A549 (cell line): ENCODE results near the gene TRAM2. TPM values are rescaled to one million over a fixed set of nuclear protein-coding genes. Genes with fewer than 3 reads are reported as not detected.

ENCODE experiments used
- ATAC-seq, 2 experiments: fragments of 200-7000 bp in 1 of 2; fragments of >200 bp in 1 of 2; cut with Nextera tagmentation in 1 of 2; cut with Tn5 transposase in 1 of 2; 3 replicates each; pipeline versions ENCODE4 v1.8.0 to v1.9.1; 2018 to 2020; ENCODE audit warnings: mild to moderate bottlenecking in 1 of 2, moderate library complexity in 1 of 2
- CTCF ChIA-PET: fragments of 300-600 bp; sonication (Branson Sonifier 250); formaldehyde crosslinking; extraction: SDS; loops from one replicate; lab custom pipeline; 2021; ENCODE audit warnings: antibody characterized with exemption, inconsistent platforms; lab: Yijun Ruan, JAX
- POLR2A ChIA-PET: fragments of 350-600 bp; formaldehyde crosslinking; extraction: SDS; loops from one replicate; lab custom pipeline; 2021; ENCODE audit warnings: antibody characterized with exemption, inconsistent platforms; lab: Yijun Ruan, JAX
- DNase-seq, 2 experiments: peaks; one replicate each; pipeline versions ENCODE4 v3.0.0 to v3.0.0-alpha.2; 2011 to 2016; ENCODE audit warnings: low read depth in 1 of 2, low spot score in 1 of 2
- FAIRE-seq: peaks from 2 replicates; lab custom pipeline; 2011; peaks lifted over from hg19 to GRCh38; lab: Jason Lieb, UNC
- H3K27ac ChIP-seq, 2 experiments: fragments of >200 bp; sonication (Bioruptor Twin); formaldehyde crosslinking; 3 replicates each; pipeline ENCODE4 v1.5.1; 2016 to 2017
- H3K4me1 ChIP-seq: fragments of >200 bp; sonication (Bioruptor Twin); formaldehyde crosslinking; 3 replicates; pipeline ENCODE4 v1.6.1; 2016
- H3K4me2 ChIP-seq: fragments of >200 bp; sonication (Bioruptor Twin); formaldehyde crosslinking; 3 replicates; pipeline ENCODE4 v1.6.1; 2016
- H3K4me3 ChIP-seq: fragments of >200 bp; sonication (Bioruptor Twin); formaldehyde crosslinking; 3 replicates; pipeline ENCODE4 v1.5.1; 2016
- H3K9me3 ChIP-seq: fragments of >200 bp; sonication (Bioruptor Twin); formaldehyde crosslinking; 3 replicates; pipeline ENCODE4 v1.6.1; 2016
- BHLHE40 ChIP-seq: IDR thresholded peaks from 2 replicates; pipeline ENCODE4 v1.6.1; 2012; ENCODE audit warnings: low read depth, low read length, inconsistent platforms
- CHD2 ChIP-seq: fragments of 150-350 bp; IDR thresholded peaks from 2 replicates; pipeline ENCODE4 v1.6.1; 2014; ENCODE audit warnings: low read length; ENCODE audit not compliant: partially characterized antibody
- CHD4 ChIP-seq: fragments of 200-600 bp; sonication (generic); IDR thresholded peaks from 2 replicates; pipeline ENCODE4 v1.6.1; 2016; ENCODE audit warnings: antibody characterized with exemption, mild to moderate bottlenecking, borderline replicate concordance
- ELK1 ChIP-seq: fragments of 150-350 bp; IDR thresholded peaks from 2 replicates; pipeline ENCODE4 v1.6.1; 2014; ENCODE audit warnings: low read depth, mild to moderate bottlenecking, low read length
- EP300 ChIP-seq, 2 experiments: fragments of >200 bp; sonication (Bioruptor Twin); formaldehyde crosslinking; IDR thresholded peaks; 2 replicates in 1 of 2; 3 replicates in 1 of 2; pipeline ENCODE4 v1.6.1; 2016 to 2017
- FOSL2 ChIP-seq, 2 experiments: fragments of 450-650 bp in 1 of 2; fragments of >200 bp in 1 of 2; sonication (Bioruptor Twin) in 1 of 2; formaldehyde crosslinking; IDR thresholded peaks; 2 replicates each; pipeline versions ENCODE4 v1.5.0 to v1.6.1; 2016 to 2020; ENCODE audit warnings: mild to moderate bottlenecking in 1 of 2, moderate library complexity in 1 of 2
- GATA3 ChIP-seq: IDR thresholded peaks from 2 replicates; pipeline ENCODE4 v1.6.1; 2012; ENCODE audit warnings: borderline replicate concordance
- HDAC2 ChIP-seq: fragments of 200-600 bp; sonication (generic); IDR thresholded peaks from 2 replicates; pipeline ENCODE4 v1.6.1; 2016
- JUN ChIP-seq, 2 experiments: fragments of >200 bp; sonication (Bioruptor Twin); formaldehyde crosslinking; IDR thresholded peaks; 2 replicates in 1 of 2; 3 replicates in 1 of 2; pipeline ENCODE4 v1.6.1; 2016 to 2017
- JUNB ChIP-seq: fragments of >200 bp; sonication (Bioruptor Twin); formaldehyde crosslinking; IDR thresholded peaks from 2 replicates; pipeline ENCODE4 v1.6.1; 2016
- MAX ChIP-seq: IDR thresholded peaks from 2 replicates; pipeline ENCODE4 v1.6.1; 2012
- MYC ChIP-seq: IDR thresholded peaks from 2 replicates; pipeline ENCODE4 v1.6.1; 2012; ENCODE audit warnings: mild to moderate bottlenecking, inconsistent platforms, low read length, improper control_type of control experiment, borderline replicate concordance
- PBX3 ChIP-seq: IDR thresholded peaks from 2 replicates; pipeline ENCODE4 v1.6.1; 2012
- RAD21 ChIP-seq, 2 experiments: fragments of >200 bp in 1 of 2; sonication (Bioruptor Twin) in 1 of 2; formaldehyde crosslinking in 1 of 2; IDR thresholded peaks in 1 of 2; conservative IDR thresholded peaks in 1 of 2; 2 replicates in 1 of 2; 3 replicates in 1 of 2; pipeline ENCODE4 v1.6.1; 2012 to 2018; ENCODE audit warnings: inconsistent platforms in 1 of 2
- RARB ChIP-seq: fragments of 250-450 bp; sonication (Bioruptor Pico); IDR thresholded peaks from 2 replicates; pipeline ENCODE4 v1.8.0; 2021; ENCODE audit warnings: mild to moderate bottlenecking, moderate library complexity
- RCOR1 ChIP-seq: fragments of 150-350 bp; IDR thresholded peaks from 2 replicates; pipeline ENCODE4 v1.6.1; 2014; ENCODE audit warnings: antibody characterized with exemption, low read length, low read depth
- WGBS: methylation state at CpG from one replicate; pipeline ENCODE4 v1.1.6; 2017; ENCODE audit errors: missing lambda C conversion rate; 5-methylcytosine and 5-hydroxymethylcytosine counted together
- polyA plus RNA-seq, 4 experiments: library from polyadenylated mRNA; depleted of rRNA in 3 of 4; stranded (reverse); fragments of >200 nt; fragmentation: RNase III in 1 of 4; extraction: RNeasy Plus Mini Kit Qiagen cat#74134 plus additional on column Dnase treatment in 1 of 4; gene quantifications; 2 replicates in 3 of 4; 3 replicates in 1 of 4; pipeline ENCODE4 v1.2.3, GENCODE V29; 2011 to 2017

Gene TRAM2
- polyA plus RNA-seq, 2 of the 4 experiments (the other 2 are of a cell fraction) = 16.4 to 25.4 TPM

GRCh38 chr6:52553158-52553557 lies 23.7 kb downstream of the TRAM2 start:
- POLR2A ChIA-PET = no interaction called here
- DNase-seq = no peak
- no peaks in the 10 kb centered on the region for H3K9me3 ChIP-seq
- H3K4me2 ChIP-seq = no peak overlapping the region
- no peak for FAIRE-seq
- TF ChIP-seq MYC (no peak), CHD2 (no peak)
- H3K27ac ChIP-seq = peak overlapping the region in 1 of 2 experiments; percentile 45; a peak in 2 of 6 replicates
- ATAC-seq = no peak
- 100% methylated on average over 1 of the region's 1 CpG for WGBS
- CTCF ChIA-PET = interaction anchor here (1.0 to 2.0 kb wide), 2 partner anchors 13 to 24 kb away, joined by 3 to 5 read pairs; partner anchors contain the start of gene TRAM2
- no peak overlapping the region for H3K4me3 ChIP-seq
- H3K4me1 ChIP-seq = peaks cover 59% of the 10 kb centered on the region

- DNase-seq = no peak
- no peak overlapping the region for H3K4me3 ChIP-seq
- CTCF ChIA-PET = interaction anchor here (0.6 to 2.1 kb wide), 4 partner anchors 14 to 856 kb away, joined by 3 to 6 read pairs (median 4); partner anchors contain the start of gene TRAM2
- no peak for FAIRE-seq
- no peak for TF ChIP-seq ELK1
- no peak for TF ChIP-seq HDAC2
- TF ChIP-seq RARB (CRISPR knock-in tag) = no peak
- TF ChIP-seq BHLHE40 = no peak
- TF ChIP-seq CHD4 = no peak
- no peak for TF ChIP-seq CHD2
- TF ChIP-seq, all 56 proteins: peak for 0
- peaks cover 68% of the 10 kb centered on the region for H3K4me1 ChIP-seq
- 74% methylated on average over 5 of the region's 6 CpGs for WGBS
- POLR2A ChIA-PET = interaction anchor here (0.6 kb wide), 1 partner anchor 48 kb away, joined by 3 read pairs; no protein-coding TSS in a partner anchor
- no peaks in the 10 kb centered on the region for H3K9me3 ChIP-seq
- ATAC-seq = peak; percentile 25 to 56; a peak in 4 of 6 replicates
- peak overlapping the region; percentile 63 to 77 for H3K27ac ChIP-seq
- peak overlapping the region; percentile 78 for H3K4me2 ChIP-seq
Observed at GRCh38 chr6:52552278-52552643, 24.6 kb downstream of the TRAM2 start.

- Histone ChIP-seq H3K9me3 (no peaks in the 10 kb centered on the region), H3K4me2 (peak overlapping the region; percentile 78), H3K27ac (peak overlapping the region; percentile 63 to 77), H3K4me1 (peaks cover 73% of the 10 kb centered on the region), H3K4me3 (no peak overlapping the region)
- ATAC-seq (peak; percentile 75 to 79), DNase-seq (peak in 1 of 2 experiments; percentile 28), FAIRE-seq (no peak)
- WGBS = 46% methylated on average over 8 of the region's 13 CpGs
- TF ChIP-seq FOSL2 (IDR thresholded peaks at IDR 0.05) = no peak
- TF ChIP-seq FOSL2 (CRISPR knock-in tag; IDR thresholded peaks at IDR 0.05) = 0 out of 2 replicates have a peak, but pooled peaks have one; percentile 12
- TF ChIP-seq EP300 (IDR thresholded peaks at IDR 0.05) = 0 out of 5 replicates have a peak, but pooled peaks of 1 of the 2 experiments have one; percentile 14
- TF ChIP-seq JUN (IDR thresholded peaks at IDR 0.05) = no peak
- TF ChIP-seq PBX3 = peak; percentile 61; the same call in 1 of the 2 replicates
- 0 out of 2 replicates have a peak, but pooled peaks have one; percentile 36 for TF ChIP-seq JUNB
- TF ChIP-seq RAD21 (conservative IDR thresholded peaks at IDR 0.05 in 1 of 2, IDR thresholded peaks at IDR 0.05 in 1 of 2) = 0 out of 5 replicates have a peak, but pooled peaks of 1 of the 2 experiments have one; percentile 10
- TF ChIP-seq GATA3 = peak; percentile 69
- TF ChIP-seq RCOR1 = no peak
- peak; percentile 32; the same call in 1 of the 2 replicates for TF ChIP-seq MAX
- ChIA-PET CTCF (interaction anchor here (0.6 to 2.1 kb wide), 4 partner anchors 9 to 857 kb away, joined by 3 to 6 read pairs (median 4); partner anchors contain the start of gene TRAM2), POLR2A (interaction anchor here (0.6 kb wide), 1 partner anchor 47 kb away, joined by 3 read pairs; no protein-coding TSS in a partner anchor)
Observed at GRCh38 chr6:52551483-52552277, 25.2 kb downstream of the TRAM2 start.
